ENCODE results near the gene ANLN. TPM values are rescaled to one million over a fixed set of nuclear protein-coding genes. Genes with fewer than 3 reads are reported as not detected.
"Not testable (repeated sequence)": the region's sequence is repeated elsewhere in the genome, so short reads cannot be mapped to it uniquely, and the experiment has no call there.

Gene ANLN
- total RNA-seq, 1 donor from 2014 or later: 33.2 TPM

DNA sequence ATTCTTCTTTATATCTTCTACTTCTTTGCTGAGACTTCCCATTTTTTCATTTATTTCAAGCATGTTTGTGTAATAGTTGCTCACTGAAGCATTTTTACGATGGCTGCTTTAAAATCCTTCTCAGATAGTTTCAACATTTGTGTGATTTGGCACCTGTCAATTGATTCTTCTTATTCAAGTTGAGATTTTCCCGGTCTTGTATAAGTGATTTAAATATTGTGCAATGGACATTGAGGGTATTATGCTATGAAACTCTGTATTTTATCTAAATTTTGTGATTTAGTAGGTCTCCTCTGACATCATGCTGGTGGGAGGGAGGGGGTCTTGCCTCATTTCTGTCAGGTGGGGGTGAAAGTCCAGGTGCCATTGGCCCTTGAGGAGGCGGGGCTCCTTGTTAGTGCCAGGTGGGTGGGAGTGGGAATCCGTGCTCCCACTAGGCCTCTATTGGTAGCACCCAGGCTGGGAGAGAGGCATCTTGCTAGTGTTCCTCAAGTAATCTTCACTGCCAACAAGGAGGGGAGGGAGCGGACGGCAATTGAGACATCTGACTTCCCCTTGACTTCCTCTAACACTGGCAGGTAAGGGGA lies 73.0 kb downstream of the ANLN start:
- no peak overlapping the region for H3K27ac Mint-ChIP-seq (ENCODE audit: unreplicated experiment)
- peaks cover 1% of the 10 kb centered on the region for H3K27me3 Mint-ChIP-seq (ENCODE audit: low read depth)
- peaks cover 4% of the 10 kb centered on the region for H3K4me1 Mint-ChIP-seq (ENCODE audit: low read depth)
- DNase-seq (ENCODE audit: low spot score): no peak
- H3K4me3 Mint-ChIP-seq (ENCODE audit: unreplicated experiment): no peak overlapping the region
- TF ChIP-seq, protein P1, sequence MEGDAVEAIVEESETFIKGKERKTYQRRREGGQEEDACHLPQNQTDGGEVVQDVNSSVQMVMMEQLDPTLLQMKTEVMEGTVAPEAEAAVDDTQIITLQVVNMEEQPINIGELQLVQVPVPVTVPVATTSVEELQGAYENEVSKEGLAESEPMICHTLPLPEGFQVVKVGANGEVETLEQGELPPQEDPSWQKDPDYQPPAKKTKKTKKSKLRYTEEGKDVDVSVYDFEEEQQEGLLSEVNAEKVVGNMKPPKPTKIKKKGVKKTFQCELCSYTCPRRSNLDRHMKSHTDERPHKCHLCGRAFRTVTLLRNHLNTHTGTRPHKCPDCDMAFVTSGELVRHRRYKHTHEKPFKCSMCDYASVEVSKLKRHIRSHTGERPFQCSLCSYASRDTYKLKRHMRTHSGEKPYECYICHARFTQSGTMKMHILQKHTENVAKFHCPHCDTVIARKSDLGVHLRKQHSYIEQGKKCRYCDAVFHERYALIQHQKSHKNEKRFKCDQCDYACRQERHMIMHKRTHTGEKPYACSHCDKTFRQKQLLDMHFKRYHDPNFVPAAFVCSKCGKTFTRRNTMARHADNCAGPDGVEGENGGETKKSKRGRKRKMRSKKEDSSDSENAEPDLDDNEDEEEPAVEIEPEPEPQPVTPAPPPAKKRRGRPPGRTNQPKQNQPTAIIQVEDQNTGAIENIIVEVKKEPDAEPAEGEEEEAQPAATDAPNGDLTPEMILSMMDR (IDR thresholded peaks at IDR 0.05): no peak
- H3K36me3 Mint-ChIP-seq (ENCODE audit: low read depth): peaks cover 1% of the 10 kb centered on the region
- H3K9me3 Mint-ChIP-seq (ENCODE audit: low read depth): peaks cover 10% of the 10 kb centered on the region

DNA sequence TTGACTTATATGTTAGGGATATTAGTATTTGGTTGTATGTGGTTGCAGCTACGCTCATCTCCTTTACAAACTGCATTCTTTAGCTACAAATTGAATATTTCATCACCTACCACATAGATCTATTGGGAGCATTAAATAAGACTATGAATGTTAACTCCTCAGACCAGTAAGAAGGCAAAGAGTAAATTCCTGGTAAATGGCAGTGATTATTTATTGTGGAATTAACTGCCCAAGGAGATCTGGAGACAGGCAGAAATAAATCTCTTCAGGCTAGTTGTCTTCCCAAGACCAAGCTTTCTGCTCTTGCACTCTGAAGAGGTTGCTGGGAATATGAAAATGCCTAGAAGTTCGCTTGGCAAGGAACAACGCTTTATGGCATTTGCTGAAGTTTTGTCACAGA lies 74.6 kb downstream of the ANLN start:
- peaks cover 1% of the 10 kb centered on the region for H3K36me3 Mint-ChIP-seq (ENCODE audit: low read depth)

DNA sequence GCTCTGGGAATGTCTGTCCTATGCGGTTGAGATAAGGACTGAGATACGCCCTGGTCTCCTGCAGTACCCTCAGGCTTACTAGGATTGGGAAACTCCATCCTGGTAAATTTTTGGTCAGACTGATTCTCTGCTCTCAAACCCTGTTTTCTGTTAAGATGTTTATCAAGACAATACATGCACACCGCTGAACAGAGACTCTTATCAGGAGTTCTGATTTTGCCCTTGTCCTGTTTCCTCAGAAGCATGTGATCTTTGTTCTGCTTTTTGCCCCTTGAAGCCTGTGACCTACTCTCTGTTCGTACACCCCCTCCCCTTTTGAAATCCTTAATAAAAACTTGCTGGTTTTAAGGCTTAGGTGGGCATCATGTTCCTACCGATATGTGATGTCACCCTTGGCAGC lies 76.3 kb downstream of the ANLN start:
- Mint-ChIP-seq H3K4me1 (ENCODE audit: low read depth) (peaks cover 31% of the 10 kb centered on the region), H3K9me3 (ENCODE audit: low read depth) (peaks cover 10% of the 10 kb centered on the region)
- not testable (repeated sequence) for H3K27me3 Mint-ChIP-seq (ENCODE audit: low read depth); H3K27ac Mint-ChIP-seq (ENCODE audit: unreplicated experiment); DNase-seq (ENCODE audit: low spot score); H3K4me3 Mint-ChIP-seq (ENCODE audit: unreplicated experiment); H3K36me3 Mint-ChIP-seq (ENCODE audit: low read depth)

More for the DNA sequence above, 74.6 kb downstream of the ANLN start:
- no peak overlapping the region for H3K27ac Mint-ChIP-seq (ENCODE audit: unreplicated experiment)
- H3K4me1 Mint-ChIP-seq (ENCODE audit: low read depth): peaks cover 18% of the 10 kb centered on the region
- peaks cover 10% of the 10 kb centered on the region for H3K9me3 Mint-ChIP-seq (ENCODE audit: low read depth)
- no peak for DNase-seq (ENCODE audit: low spot score)
- H3K27me3 Mint-ChIP-seq (ENCODE audit: low read depth): peaks cover 1% of the 10 kb centered on the region
- TF ChIP-seq, protein P1 (IDR thresholded peaks at IDR 0.05): no peak
- H3K4me3 Mint-ChIP-seq (ENCODE audit: unreplicated experiment): no peak overlapping the region

DNA sequence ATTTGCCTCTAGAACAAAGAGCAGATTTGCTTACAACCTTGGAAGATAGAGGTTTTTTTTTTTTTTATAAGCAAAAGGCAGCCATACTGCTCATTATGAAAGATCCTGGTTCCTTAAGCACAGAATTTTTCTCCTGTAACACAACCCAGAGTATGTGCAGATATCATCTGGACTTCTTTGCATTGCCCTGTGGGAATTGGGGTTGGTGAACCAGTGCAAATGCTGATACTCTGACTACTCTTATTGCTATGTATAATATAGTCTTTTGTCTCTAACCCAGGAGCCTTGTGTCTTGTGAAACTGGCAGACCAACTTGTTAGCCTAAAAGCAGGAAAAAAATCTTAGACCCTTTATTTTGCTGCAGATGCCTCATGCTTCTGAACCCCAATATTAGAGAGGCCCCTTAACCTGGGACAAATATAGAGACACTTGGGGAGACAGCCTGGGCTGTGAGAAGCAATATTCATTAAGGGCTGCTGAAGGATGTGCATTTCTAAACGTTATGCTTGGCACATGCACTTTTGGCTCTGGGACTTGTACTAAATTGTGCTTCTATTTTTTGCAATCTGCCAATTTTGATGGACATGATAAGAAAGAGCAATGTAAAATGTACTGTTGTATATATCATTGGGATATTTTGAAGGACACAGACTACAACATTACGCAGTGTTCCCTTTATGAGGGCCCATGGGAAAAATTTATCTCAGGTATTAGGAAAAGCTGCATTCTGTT lies 78.9 kb downstream of the ANLN start:
- peaks cover 34% of the 10 kb centered on the region for H3K4me1 Mint-ChIP-seq (ENCODE audit: low read depth)
- H3K36me3 Mint-ChIP-seq (ENCODE audit: low read depth): peaks cover 1% of the 10 kb centered on the region
- DNase-seq (ENCODE audit: low spot score): no peak
- peaks cover 10% of the 10 kb centered on the region for H3K9me3 Mint-ChIP-seq (ENCODE audit: low read depth)
- TF ChIP-seq, protein P1 (IDR thresholded peaks at IDR 0.05): no peak
- H3K27me3 Mint-ChIP-seq (ENCODE audit: low read depth): peaks cover 1% of the 10 kb centered on the region
- no peak overlapping the region for H3K27ac Mint-ChIP-seq (ENCODE audit: unreplicated experiment)
- no peak overlapping the region for H3K4me3 Mint-ChIP-seq (ENCODE audit: unreplicated experiment)

DNA sequence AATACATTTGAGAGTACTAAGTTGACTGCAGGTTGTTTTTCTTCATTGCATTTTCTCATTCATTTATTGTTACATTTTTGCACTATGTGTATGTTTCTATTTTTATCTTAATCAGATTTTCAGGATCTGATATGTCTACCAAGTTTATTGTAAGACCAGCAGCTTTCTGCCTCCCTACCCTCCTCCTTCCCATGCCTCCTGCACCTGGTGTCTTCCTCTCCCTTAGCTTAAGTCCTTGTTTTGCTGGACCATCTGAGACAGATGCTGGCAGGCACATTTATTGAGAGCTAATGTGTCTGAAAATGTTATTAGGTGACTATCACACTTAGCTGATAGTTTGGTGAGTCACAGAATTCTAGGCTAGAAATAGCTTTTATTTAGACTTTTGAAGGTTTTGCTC lies 79.6 kb downstream of the ANLN start:
- TF ChIP-seq, protein P1 (IDR thresholded peaks at IDR 0.05): no peak
- Mint-ChIP-seq H3K9me3 (ENCODE audit: low read depth) (peaks cover 10% of the 10 kb centered on the region), H3K4me3 (ENCODE audit: unreplicated experiment) (no peak overlapping the region), H3K27ac (ENCODE audit: unreplicated experiment) (peak overlapping the region; percentile 60), H3K36me3 (ENCODE audit: low read depth) (peaks cover 1% of the 10 kb centered on the region), H3K4me1 (ENCODE audit: low read depth) (peaks cover 34% of the 10 kb centered on the region), H3K27me3 (ENCODE audit: low read depth) (peaks cover 1% of the 10 kb centered on the region)
- no peak for DNase-seq (ENCODE audit: low spot score)

All from chondrocyte (in vitro differentiated cells).